Measurements from ENCODE around the gene WFDC1.

WFDC1 gene

GRCh38 chr16:84278333-84278732 is 16.3 kb upstream of the WFDC1 start:
- Histone ChIP-seq H3K4me3 (ENCODE audit: low read length) (no peak overlapping the region), H3K36me3 (ENCODE audit: insufficient read depth, low read length) (no peaks in the 10 kb centered on the region), H3K9me3 (ENCODE audit: low read length) (no peaks in the 10 kb centered on the region), H2AFZ (ENCODE audit: low read depth, low read length) (no peak overlapping the region), H3K27me3 (ENCODE audit: insufficient read depth, low read length) (no peaks in the 10 kb centered on the region), H3K4me1 (ENCODE audit: insufficient read depth, low read length) (peaks cover 25% of the 10 kb centered on the region)

- Histone ChIP-seq H3K4me3 (ENCODE audit: low read length) (no peak overlapping the region), H3K27me3 (ENCODE audit: insufficient read depth, low read length) (no peaks in the 10 kb centered on the region), H2AFZ (ENCODE audit: low read depth, low read length) (peak overlapping the region; percentile 15)
Observed at GRCh38 chr16:84278968-84279367, 15.7 kb upstream of the WFDC1 start.

GRCh38 chr16:84279881-84280280 is 14.8 kb upstream of the WFDC1 start:
- Histone ChIP-seq H3K36me3 (ENCODE audit: insufficient read depth, low read length) (no peaks in the 10 kb centered on the region), H3K4me1 (ENCODE audit: insufficient read depth, low read length) (peaks cover 41% of the 10 kb centered on the region), H2AFZ (ENCODE audit: low read depth, low read length) (no peak overlapping the region), H3K9me3 (ENCODE audit: low read length) (no peaks in the 10 kb centered on the region), H3K4me3 (ENCODE audit: low read length) (no peak overlapping the region), H3K27me3 (ENCODE audit: insufficient read depth, low read length) (no peaks in the 10 kb centered on the region)

More at GRCh38 chr16:84278968-84279367, 15.7 kb upstream of the WFDC1 start:
- Histone ChIP-seq H3K36me3 (ENCODE audit: insufficient read depth, low read length) (no peaks in the 10 kb centered on the region), H3K4me1 (ENCODE audit: insufficient read depth, low read length) (peaks cover 31% of the 10 kb centered on the region), H3K9me3 (ENCODE audit: low read length) (no peaks in the 10 kb centered on the region)

GRCh38 chr16:84281074-84281473 is 13.6 kb upstream of the WFDC1 start:
- H3K4me3 ChIP-seq (ENCODE audit: low read length), result no peak overlapping the region
- no peak overlapping the region for H2AFZ ChIP-seq (ENCODE audit: low read depth, low read length)
- H3K4me1 ChIP-seq (ENCODE audit: insufficient read depth, low read length), result peaks cover 41% of the 10 kb centered on the region
- H3K9me3 ChIP-seq (ENCODE audit: low read length), result no peaks in the 10 kb centered on the region
- H3K27me3 ChIP-seq (ENCODE audit: insufficient read depth, low read length), result no peaks in the 10 kb centered on the region
- H3K36me3 ChIP-seq (ENCODE audit: insufficient read depth, low read length), result no peaks in the 10 kb centered on the region

GRCh38 chr16:84282533-84282932 is 12.1 kb upstream of the WFDC1 start:
- Histone ChIP-seq H3K4me3 (ENCODE audit: low read length) (no peak overlapping the region), H3K27me3 (ENCODE audit: insufficient read depth, low read length) (no peaks in the 10 kb centered on the region), H3K36me3 (ENCODE audit: insufficient read depth, low read length) (no peaks in the 10 kb centered on the region), H3K4me1 (ENCODE audit: insufficient read depth, low read length) (peaks cover 41% of the 10 kb centered on the region), H3K9me3 (ENCODE audit: low read length) (no peaks in the 10 kb centered on the region), H2AFZ (ENCODE audit: low read depth, low read length) (no peak overlapping the region)

- Histone ChIP-seq H2AFZ (ENCODE audit: low read depth, low read length) (no peak overlapping the region), H3K36me3 (ENCODE audit: insufficient read depth, low read length) (no peaks in the 10 kb centered on the region), H3K27me3 (ENCODE audit: insufficient read depth, low read length) (no peaks in the 10 kb centered on the region), H3K4me3 (ENCODE audit: low read length) (no peak overlapping the region), H3K9me3 (ENCODE audit: low read length) (no peaks in the 10 kb centered on the region), H3K4me1 (ENCODE audit: insufficient read depth, low read length) (peaks cover 37% of the 10 kb centered on the region)
Observed at GRCh38 chr16:84283314-84284153, 11.1 kb upstream of the WFDC1 start.

GRCh38 chr16:84284154-84284722 is 10.4 kb upstream of the WFDC1 start:
- no peaks in the 10 kb centered on the region for H3K9me3 ChIP-seq (ENCODE audit: low read length)
- H3K4me3 ChIP-seq (ENCODE audit: low read length), result no peak overlapping the region

GRCh38 chr16:84286578-84287240 is 8.0 kb upstream of the WFDC1 start:
- H3K4me1 ChIP-seq (ENCODE audit: insufficient read depth, low read length), result peaks cover 19% of the 10 kb centered on the region
- no peak overlapping the region for H2AFZ ChIP-seq (ENCODE audit: low read depth, low read length)
- H3K9me3 ChIP-seq (ENCODE audit: low read length), result no peaks in the 10 kb centered on the region
- no peak overlapping the region for H3K4me3 ChIP-seq (ENCODE audit: low read length)
- H3K27me3 ChIP-seq (ENCODE audit: insufficient read depth, low read length), result no peaks in the 10 kb centered on the region
- H3K36me3 ChIP-seq (ENCODE audit: insufficient read depth, low read length), result no peaks in the 10 kb centered on the region

More at GRCh38 chr16:84284154-84284722, 10.4 kb upstream of the WFDC1 start:
- Histone ChIP-seq H3K36me3 (ENCODE audit: insufficient read depth, low read length) (no peaks in the 10 kb centered on the region), H2AFZ (ENCODE audit: low read depth, low read length) (no peak overlapping the region), H3K27me3 (ENCODE audit: insufficient read depth, low read length) (no peaks in the 10 kb centered on the region), H3K4me1 (ENCODE audit: insufficient read depth, low read length) (peaks cover 30% of the 10 kb centered on the region)

GRCh38 chr16:84288902-84289301 is 5.8 kb upstream of the WFDC1 start:
- Histone ChIP-seq H3K4me3 (ENCODE audit: low read length) (no peak overlapping the region), H3K4me1 (ENCODE audit: insufficient read depth, low read length) (peaks cover 11% of the 10 kb centered on the region), H2AFZ (ENCODE audit: low read depth, low read length) (no peak overlapping the region), H3K9me3 (ENCODE audit: low read length) (no peaks in the 10 kb centered on the region), H3K27me3 (ENCODE audit: insufficient read depth, low read length) (no peaks in the 10 kb centered on the region), H3K36me3 (ENCODE audit: insufficient read depth, low read length) (no peaks in the 10 kb centered on the region)

GRCh38 chr16:84291226-84291625 is 3.5 kb upstream of the WFDC1 start:
- Histone ChIP-seq H2AFZ (ENCODE audit: low read depth, low read length) (no peak overlapping the region), H3K36me3 (ENCODE audit: insufficient read depth, low read length) (no peaks in the 10 kb centered on the region), H3K4me3 (ENCODE audit: low read length) (no peak overlapping the region), H3K9me3 (ENCODE audit: low read length) (no peaks in the 10 kb centered on the region), H3K27me3 (ENCODE audit: insufficient read depth, low read length) (no peaks in the 10 kb centered on the region), H3K4me1 (ENCODE audit: insufficient read depth, low read length) (peaks cover 12% of the 10 kb centered on the region)

GRCh38 chr16:84292011-84292410 is 2.7 kb upstream of the WFDC1 start:
- Histone ChIP-seq H3K4me3 (ENCODE audit: low read length) (no peak overlapping the region), H3K9me3 (ENCODE audit: low read length) (no peaks in the 10 kb centered on the region), H3K27me3 (ENCODE audit: insufficient read depth, low read length) (no peaks in the 10 kb centered on the region), H2AFZ (ENCODE audit: low read depth, low read length) (no peak overlapping the region), H3K36me3 (ENCODE audit: insufficient read depth, low read length) (no peaks in the 10 kb centered on the region), H3K4me1 (ENCODE audit: insufficient read depth, low read length) (peaks cover 12% of the 10 kb centered on the region)

- H2AFZ ChIP-seq (ENCODE audit: low read depth, low read length), result no peak overlapping the region
- H3K9me3 ChIP-seq (ENCODE audit: low read length), result no peaks in the 10 kb centered on the region
- no peaks in the 10 kb centered on the region for H3K36me3 ChIP-seq (ENCODE audit: insufficient read depth, low read length)
- no peaks in the 10 kb centered on the region for H3K27me3 ChIP-seq (ENCODE audit: insufficient read depth, low read length)
- H3K4me3 ChIP-seq (ENCODE audit: low read length), result no peak overlapping the region
- H3K4me1 ChIP-seq (ENCODE audit: insufficient read depth, low read length), result peaks cover 12% of the 10 kb centered on the region
Observed at GRCh38 chr16:84293406-84293805, 1.3 kb upstream of the WFDC1 start.

- Histone ChIP-seq H3K9me3 (ENCODE audit: low read length) (no peaks in the 10 kb centered on the region), H3K27me3 (ENCODE audit: insufficient read depth, low read length) (no peaks in the 10 kb centered on the region), H3K4me1 (ENCODE audit: insufficient read depth, low read length) (peaks cover 12% of the 10 kb centered on the region), H3K36me3 (ENCODE audit: insufficient read depth, low read length) (no peaks in the 10 kb centered on the region), H2AFZ (ENCODE audit: low read depth, low read length) (peak overlapping the region; percentile 71), H3K4me3 (ENCODE audit: low read length) (peak overlapping the region; percentile 8)
Observed at GRCh38 chr16:84294117-84294516, 561 bp upstream of the WFDC1 start.
